ENCODE data around the gene DLG2. TPM values are rescaled to one million over a fixed set of nuclear protein-coding genes. Genes with fewer than 3 reads are reported as not detected.

The DLG2 gene
- total and polyA plus RNA-seq, 2 of the 8 experiments (the other 6 are each of a cell fraction or from before 2014, with no cell fraction given) = 1.7 to 14.3 TPM

- H2BK20ac ChIP-seq (ENCODE audit: low read length) = no peak overlapping the region
- no peak overlapping the region for H3K56ac ChIP-seq (replicated peaks; ENCODE audit: insufficient read length, low read depth, low read length)
- no peak overlapping the region for H2BK15ac ChIP-seq (ENCODE audit: low read length)
- no peaks in the 10 kb centered on the region for H3K27me3 ChIP-seq (replicated peaks in 1 of 4; ENCODE audit: control insufficient read depth in 3 of 4, extremely low read depth in 1 of 4, insufficient read depth in 3 of 4, low read length in 3 of 4)
- ChIA-PET POLR2A (ENCODE audit: partially characterized antibody) (no interaction called here), CTCF (ENCODE audit: partially characterized antibody) (interaction anchor here (1.0 to 1.7 kb wide), 3 partner anchors 9 to 287 kb away, joined by 3 to 7 read pairs (median 3); no protein-coding TSS in a partner anchor)
- H4K8ac ChIP-seq (ENCODE audit: extremely low read depth, insufficient read depth, low read length) = no peak overlapping the region
- no peaks in the 10 kb centered on the region for H3K9me3 ChIP-seq (ENCODE audit: insufficient read depth in 2 of 2, low read depth in 1 of 2, low read length in 1 of 2)
- no peak overlapping the region for H2BK12ac ChIP-seq (ENCODE audit: low read depth, low read length)
- no peak overlapping the region for H3K4ac ChIP-seq (replicated peaks; ENCODE audit: insufficient read length, low read depth, low read length)
- H3K9ac ChIP-seq (replicated peaks in 1 of 4; ENCODE audit: extremely low read depth in 1 of 4, low read depth in 3 of 4, low read length in 3 of 4) = no peak overlapping the region
- H3K27ac ChIP-seq (ENCODE audit: low read depth, low read length) = no peak overlapping the region
- 100% methylated on average over 1 of the region's 1 CpG; no CpG with 5 or more reads in 1 of the 2 experiments for WGBS, 2 experiments (ENCODE audit: extremely low coverage in 1 of 2, insufficient coverage in 1 of 2, insufficient read length in 1 of 2, insufficient replicate concordance in 2 of 2, low coverage in 1 of 2, low lambda C conversion rate in 2 of 2, missing lambda C conversion rate in 1 of 2)
- H4K5ac ChIP-seq (ENCODE audit: insufficient read length, low read depth, low read length) = no peak overlapping the region
- no peak overlapping the region for H3K23ac ChIP-seq (ENCODE audit: insufficient read length)
- H3K79me2 ChIP-seq (ENCODE audit: control insufficient read depth in 1 of 2, insufficient read depth in 2 of 2, low read length in 2 of 2) = no peaks in the 10 kb centered on the region
- H3K79me1 ChIP-seq (ENCODE audit: low read depth, low read length) = no peaks in the 10 kb centered on the region
- H3K23me2 ChIP-seq (ENCODE audit: low read depth, low read length) = no peaks in the 10 kb centered on the region
- H3K4me3 ChIP-seq (ENCODE audit: extremely low read depth in 1 of 4, insufficient read depth in 2 of 4, low read depth in 3 of 4, low read length in 4 of 4) = no peak overlapping the region
- no peak overlapping the region for H2BK120ac ChIP-seq (replicated peaks; ENCODE audit: low read depth, low read length)
- no peak for DNase-seq (ENCODE audit: low read depth in 1 of 2, low spot score in 2 of 2)
- H3K4me1 ChIP-seq (replicated peaks in 1 of 4; ENCODE audit: control insufficient read depth in 3 of 4, insufficient read depth in 4 of 4, low read length in 3 of 4) = peaks cover 0 to 3% (median 0%) of the 10 kb centered on the region in 4 experiments; a peak in 1 of 7 replicates
- no peaks in the 10 kb centered on the region for H3K36me3 ChIP-seq (ENCODE audit: control insufficient read depth in 2 of 4, insufficient read depth in 4 of 4, low read length in 3 of 4)
- H2AFZ ChIP-seq (ENCODE audit: low read length) = no peak overlapping the region
- no peak overlapping the region for H3K4me2 ChIP-seq (ENCODE audit: insufficient read depth in 1 of 2, low read depth in 2 of 2, low read length in 2 of 2)
- H4K20me1 ChIP-seq (replicated peaks in 1 of 2; ENCODE audit: control insufficient read depth in 1 of 2, insufficient read depth in 2 of 2, low read length in 2 of 2) = no peaks in the 10 kb centered on the region
- H4K91ac ChIP-seq (replicated peaks; ENCODE audit: insufficient read length, low read length) = no peak overlapping the region
- H3K14ac ChIP-seq (ENCODE audit: insufficient read length) = no peak overlapping the region
- no peak for FAIRE-seq
- no peak overlapping the region for H3K18ac ChIP-seq (ENCODE audit: extremely low read depth, low read length)
- no peak overlapping the region for H2BK5ac ChIP-seq (ENCODE audit: low read depth, low read length)
- H2AK5ac ChIP-seq (ENCODE audit: low read depth, low read length) = no peak overlapping the region
- no peak for TF ChIP-seq KDM4A (IDR thresholded peaks at IDR 0.05; ENCODE audit: low read depth, low read length, severe bottlenecking)
- no peak for TF ChIP-seq EZH2 (IDR thresholded peaks at IDR 0.05; ENCODE audit: low read depth, low read length, severe bottlenecking)
- no peak for TF ChIP-seq TAF1 (IDR thresholded peaks at IDR 0.05; ENCODE audit: low read depth, low read length)
- TF ChIP-seq KDM1A (IDR thresholded peaks at IDR 0.05; ENCODE audit: borderline replicate concordance, low read length) = no peak
- TF ChIP-seq JUN (IDR thresholded peaks at IDR 0.05; ENCODE audit: low read depth, low read length) = no peak
- no peak for TF ChIP-seq RFX5 (IDR thresholded peaks at IDR 0.05; ENCODE audit: borderline replicate concordance, low read depth, low read length)
- no peak for TF ChIP-seq CREB1 (IDR thresholded peaks at IDR 0.05)
- TF ChIP-seq SP4 (IDR thresholded peaks at IDR 0.05; ENCODE audit: low read length) = no peak
- no peak for TF ChIP-seq RBBP5 (IDR thresholded peaks at IDR 0.05; ENCODE audit: borderline replicate concordance, low read depth, low read length)
- no peak for TF ChIP-seq POLR2AphosphoS5 (IDR thresholded peaks at IDR 0.05; ENCODE audit: low read depth, low read length)
- TF ChIP-seq CHD2 (IDR thresholded peaks at IDR 0.05; ENCODE audit: low read length) = no peak
- TF ChIP-seq, protein P1, sequence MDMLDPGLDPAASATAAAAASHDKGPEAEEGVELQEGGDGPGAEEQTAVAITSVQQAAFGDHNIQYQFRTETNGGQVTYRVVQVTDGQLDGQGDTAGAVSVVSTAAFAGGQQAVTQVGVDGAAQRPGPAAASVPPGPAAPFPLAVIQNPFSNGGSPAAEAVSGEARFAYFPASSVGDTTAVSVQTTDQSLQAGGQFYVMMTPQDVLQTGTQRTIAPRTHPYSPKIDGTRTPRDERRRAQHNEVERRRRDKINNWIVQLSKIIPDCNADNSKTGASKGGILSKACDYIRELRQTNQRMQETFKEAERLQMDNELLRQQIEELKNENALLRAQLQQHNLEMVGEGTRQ (IDR thresholded peaks at IDR 0.05; ENCODE audit: low read length) = no peak
- no peak for TF ChIP-seq GTF2F1 (IDR thresholded peaks at IDR 0.05; ENCODE audit: borderline replicate concordance, low read depth, low read length)
- TF ChIP-seq BCL11A (IDR thresholded peaks at IDR 0.05; ENCODE audit: low read depth in 2 of 2, low read length in 2 of 2) = no peak
- no peak for TF ChIP-seq SP2 (IDR thresholded peaks at IDR 0.05; ENCODE audit: low read length)
These were observed 1648.2 kb downstream of the DLG2 start for GRCh38 chr11:83978942-83979341.
